Endodermal cell (in vitro differentiated cells): ENCODE results near the gene DIPK1C. TPM values are rescaled to one million over a fixed set of nuclear protein-coding genes. Genes with fewer than 3 reads are reported as not detected.

Experiments
- DNase-seq: peaks from one replicate; pipeline ENCODE4 v3.0.0-alpha.2; 2017
- H3K27ac ChIP-seq: 2 replicates; pipeline ENCODE4 v1.5.1; 2013; ENCODE audit warnings: mild to moderate bottlenecking, low read depth, low read length, moderate library complexity
- H3K27me3 ChIP-seq: 2 replicates; pipeline ENCODE4 v1.6.1; 2013; ENCODE audit warnings: mild to moderate bottlenecking, low read length, moderate library complexity; ENCODE audit not compliant: insufficient read depth, control insufficient read depth, poor library complexity, severe bottlenecking
- H3K36me3 ChIP-seq: 2 replicates; pipeline ENCODE4 v1.7.0; 2013; ENCODE audit warnings: mild to moderate bottlenecking, low read length, moderate library complexity; ENCODE audit not compliant: control insufficient read depth, insufficient read depth
- H3K4me1 ChIP-seq: one replicate; pipeline ENCODE4 v1.7.0; 2013; ENCODE audit warnings: low read length; ENCODE audit not compliant: control insufficient read depth, insufficient read depth
- H3K4me3 ChIP-seq: 2 replicates; pipeline ENCODE4 v1.5.1; 2013; ENCODE audit warnings: mild to moderate bottlenecking, low read length, moderate library complexity
- H3K9ac ChIP-seq: 2 replicates; pipeline ENCODE4 v1.6.1; 2013; ENCODE audit warnings: mild to moderate bottlenecking, low read length, moderate library complexity; ENCODE audit not compliant: poor library complexity, severe bottlenecking; ENCODE audit errors: extremely low read depth
- H3K9me3 ChIP-seq: 2 replicates; pipeline ENCODE4 v1.6.1; 2013; ENCODE audit warnings: mild to moderate bottlenecking, low read length, moderate library complexity; ENCODE audit not compliant: control insufficient read depth
- H3K27ac Mint-ChIP-seq: 2 replicates; pipeline ENCODE4 v1.8.0; 2020; ENCODE audit warnings: mixed read lengths
- H3K27me3 Mint-ChIP-seq: 2 replicates; pipeline ENCODE4 v1.8.0; 2021; ENCODE audit warnings: mild to moderate bottlenecking, mixed read lengths; ENCODE audit not compliant: insufficient read depth
- H3K36me3 Mint-ChIP-seq: 2 replicates; pipeline ENCODE4 v1.8.0; 2020; ENCODE audit warnings: low read depth, mixed read lengths
- H3K4me1 Mint-ChIP-seq: 2 replicates; pipeline ENCODE4 v1.8.0; 2020; ENCODE audit warnings: mixed read lengths
- H3K4me3 Mint-ChIP-seq: 2 replicates; pipeline ENCODE4 v1.8.0; 2020; ENCODE audit warnings: mild to moderate bottlenecking, moderate library complexity, mixed read lengths
- H3K9me3 Mint-ChIP-seq: 2 replicates; pipeline ENCODE4 v1.8.0; 2020; ENCODE audit warnings: mild to moderate bottlenecking, mixed read lengths
- CTCF ChIP-seq: fragments of 200-600 bp; sonication (generic); conservative IDR thresholded peaks from 2 replicates; pipeline ENCODE4 v1.5.0; 2021; ENCODE audit warnings: antibody characterized with exemption, mild to moderate bottlenecking
- WGBS, 2 experiments: methylation state at CpG; one replicate each; pipeline versions ENCODE4 v1.1.5 to v1.1.7; 2013; ENCODE audit warnings: missing lambda C conversion rate in 2 of 2, mixed read lengths in 1 of 2; ENCODE audit not compliant: insufficient coverage in 1 of 2, insufficient read length in 1 of 2; 5-methylcytosine and 5-hydroxymethylcytosine counted together
- total RNA-seq, 2 donors: library from RNA; stranded (reverse); fragmentation: NEBNext Ultra II Directional in 1 of 2; extraction: Animal tissue kit (Norgen Biotek cat#: 25700) in 1 of 2; gene quantifications; 2 replicates in 1 of 2; 3 replicates in 1 of 2; pipeline ENCODE4 v1.2.1, GENCODE V29; 2021

DIPK1C gene
- total RNA-seq, 2 donors from 2014 or later = 0.13 TPM; not detected in 1

- Histone ChIP-seq H3K27ac (no peak overlapping the region), H3K4me3 (no peak overlapping the region), H3K9me3 (no peaks in the 10 kb centered on the region), H3K4me1 (peaks cover 12% of the 10 kb centered on the region), H3K9ac (no peak overlapping the region), H3K36me3 (no peaks in the 10 kb centered on the region), H3K27me3 (no peaks in the 10 kb centered on the region)
- DNase-seq = no peak
- peaks cover 4% of the 10 kb centered on the region for H3K4me1 Mint-ChIP-seq
- H3K4me3 Mint-ChIP-seq = no peak overlapping the region
- H3K36me3 Mint-ChIP-seq = no peaks in the 10 kb centered on the region
- H3K27me3 Mint-ChIP-seq = no peaks in the 10 kb centered on the region
- no peak overlapping the region for H3K27ac Mint-ChIP-seq
- TF ChIP-seq CTCF = no peak
- WGBS, 2 experiments = 83 to 88% methylated on average over 8 of the region's 8 CpGs
- no peaks in the 10 kb centered on the region for H3K9me3 Mint-ChIP-seq
These were observed 20.7 kb upstream of the DIPK1C start for GRCh38 chr18:74477771-74478170.

- H3K27ac ChIP-seq = no peak overlapping the region
- Mint-ChIP-seq H3K27me3 (no peaks in the 10 kb centered on the region), H3K27ac (no peak overlapping the region), H3K9me3 (no peaks in the 10 kb centered on the region), H3K36me3 (no peaks in the 10 kb centered on the region), H3K4me1 (peaks cover 4% of the 10 kb centered on the region), H3K4me3 (no peak overlapping the region)
- 42% methylated on average over 5 of the region's 6 CpGs; no CpG with 5 or more reads in 1 of the 2 experiments for WGBS, 2 experiments
- DNase-seq = peak; percentile 85
- no peaks in the 10 kb centered on the region for H3K27me3 ChIP-seq
- H3K9me3 ChIP-seq = peaks cover 8% of the 10 kb centered on the region
- peaks cover 13% of the 10 kb centered on the region for H3K4me1 ChIP-seq
- H3K4me3 ChIP-seq = no peak overlapping the region
- no peak overlapping the region for H3K9ac ChIP-seq
- H3K36me3 ChIP-seq = no peaks in the 10 kb centered on the region
- peak; percentile 86 for TF ChIP-seq CTCF
These were observed 19.0 kb upstream of the DIPK1C start for GRCh38 chr18:74476140-74476539.

GRCh38 chr18:74473976-74474640, 17.0 kb upstream of the DIPK1C start:
- no peak for TF ChIP-seq CTCF
- Histone ChIP-seq H3K4me3 (no peak overlapping the region), H3K9me3 (peaks cover 26% of the 10 kb centered on the region), H3K27me3 (no peaks in the 10 kb centered on the region), H3K27ac (no peak overlapping the region), H3K36me3 (no peaks in the 10 kb centered on the region), H3K4me1 (peaks cover 13% of the 10 kb centered on the region), H3K9ac (no peak overlapping the region)
- peaks cover 4% of the 10 kb centered on the region for H3K4me1 Mint-ChIP-seq
- peaks cover 3% of the 10 kb centered on the region for H3K27me3 Mint-ChIP-seq
- H3K27ac Mint-ChIP-seq = no peak overlapping the region
- no peak for DNase-seq
- H3K36me3 Mint-ChIP-seq = no peaks in the 10 kb centered on the region
- H3K9me3 Mint-ChIP-seq = peaks cover 10% of the 10 kb centered on the region
- no peak overlapping the region for H3K4me3 Mint-ChIP-seq
- 90% methylated on average over 3 of the region's 3 CpGs; no CpG with 5 or more reads in 1 of the 2 experiments for WGBS, 2 experiments
